PFSK-1 (cell line): ENCODE results near the gene EEFSEC.

Experiments used
- POLR2AphosphoS5 ChIP-seq: IDR thresholded peaks from 2 replicates; pipeline ENCODE4 v1.6.1; 2012; ENCODE audit warnings: low read depth, mild to moderate bottlenecking, control low read depth, low read length, moderate library complexity
- REST ChIP-seq, 2 experiments: IDR thresholded peaks; 2 replicates each; pipeline versions ENCODE4 v1.6.1 to v1.8.0; 2011 to 2012; ENCODE audit warnings: low read depth in 2 of 2, low read length in 2 of 2, control low read depth in 1 of 2, inconsistent platforms in 1 of 2, mild to moderate bottlenecking in 1 of 2, moderate library complexity in 1 of 2; ENCODE audit not compliant: insufficient read depth in 1 of 2
- SIN3A ChIP-seq: IDR thresholded peaks from 2 replicates; pipeline ENCODE4 v1.6.1; 2012; ENCODE audit warnings: mild to moderate bottlenecking, low read length, moderate library complexity, borderline replicate concordance; ENCODE audit not compliant: insufficient read depth
- TAF1 ChIP-seq: IDR thresholded peaks from 2 replicates; pipeline ENCODE4 v1.6.1; 2012; ENCODE audit warnings: low read length, control low read depth, borderline replicate concordance; ENCODE audit not compliant: insufficient read depth

- TF ChIP-seq REST (IDR thresholded peaks at IDR 0.05; ENCODE audit: insufficient read depth in 1 of 2, low read depth in 2 of 2, low read length in 2 of 2) (no peak), POLR2AphosphoS5 (no peak), SIN3A (no peak), TAF1 (no peak)
Measured at GRCh38 chr3:128380295-128380694, 227.0 kb downstream of the EEFSEC start.
